GM20431 (cell line): Measurements from ENCODE around the gene GALM.
"Not testable (repeated sequence)": the region's sequence is repeated elsewhere in the genome, so short reads cannot be mapped to it uniquely, and the experiment has no call there.

Experiments used
- in situ Hi-C: fragments of 300-500 bp; cut with MseI, MboI; formaldehyde crosslinking; loops from one replicate; pipeline ENCODE4 v1.15.0; 2020; ENCODE audit warnings: low sequenced_read_pairs; ENCODE audit not compliant: unreplicated experiment

Gene GALM

DNA sequence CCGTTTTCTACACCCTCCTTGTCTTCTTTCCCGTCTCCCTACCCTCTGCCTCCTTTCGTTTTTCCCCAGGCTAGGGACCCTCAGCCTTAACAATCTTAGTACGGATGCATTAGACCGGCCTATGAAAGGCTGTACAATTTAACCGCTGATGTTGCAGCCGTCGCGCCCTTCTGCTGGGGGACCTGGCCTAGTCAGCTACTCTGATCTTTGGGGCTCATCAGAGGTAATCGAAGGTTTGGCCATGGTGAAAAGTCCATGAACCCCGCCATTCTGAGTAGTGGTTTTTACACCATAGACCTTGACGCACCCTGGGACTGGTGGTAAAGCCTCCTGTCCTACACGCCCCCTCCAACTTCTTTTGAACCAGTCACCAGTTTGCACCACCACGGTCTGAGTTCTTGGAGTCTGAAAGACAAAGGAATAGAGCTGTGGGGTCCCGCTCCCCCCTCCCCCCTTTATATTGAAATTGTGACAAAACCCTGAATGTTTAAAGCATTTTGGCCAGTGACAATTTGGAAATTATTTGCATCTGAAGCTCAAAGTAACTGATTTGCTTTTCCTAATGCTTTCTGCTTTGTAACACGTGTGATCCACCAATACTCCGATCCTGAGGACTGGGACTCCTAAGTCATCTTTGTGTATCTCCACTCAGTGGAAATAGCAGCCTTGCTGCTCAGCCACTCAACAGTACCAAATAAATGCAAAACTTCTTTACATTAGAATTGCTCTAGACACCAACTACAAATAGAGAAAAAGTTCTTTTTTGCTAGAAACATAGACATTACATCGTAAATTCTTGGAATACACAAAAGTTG, 85.9 kb downstream of the GALM start:
- in situ Hi-C loops, result no loop called here

DNA sequence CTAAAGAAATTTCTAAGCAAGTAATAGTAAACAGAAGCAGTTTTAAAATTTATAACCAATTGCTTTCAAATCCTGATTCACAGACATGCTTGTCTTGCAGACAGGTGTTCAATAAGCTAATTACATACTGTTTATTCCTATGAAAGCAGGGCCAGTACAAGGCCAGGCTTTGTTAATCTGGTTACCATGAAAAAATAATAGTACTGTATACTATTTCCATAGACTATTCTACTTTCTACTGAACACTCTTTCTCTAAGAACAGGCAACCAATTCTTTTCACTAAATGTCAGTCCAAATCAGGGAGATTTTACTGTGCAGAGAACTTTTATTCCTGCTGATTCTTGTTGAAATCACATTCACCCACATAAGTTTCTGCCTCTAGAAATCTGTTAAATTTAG, 88.1 kb downstream of the GALM start:
- in situ Hi-C loops, result no loop called here

DNA sequence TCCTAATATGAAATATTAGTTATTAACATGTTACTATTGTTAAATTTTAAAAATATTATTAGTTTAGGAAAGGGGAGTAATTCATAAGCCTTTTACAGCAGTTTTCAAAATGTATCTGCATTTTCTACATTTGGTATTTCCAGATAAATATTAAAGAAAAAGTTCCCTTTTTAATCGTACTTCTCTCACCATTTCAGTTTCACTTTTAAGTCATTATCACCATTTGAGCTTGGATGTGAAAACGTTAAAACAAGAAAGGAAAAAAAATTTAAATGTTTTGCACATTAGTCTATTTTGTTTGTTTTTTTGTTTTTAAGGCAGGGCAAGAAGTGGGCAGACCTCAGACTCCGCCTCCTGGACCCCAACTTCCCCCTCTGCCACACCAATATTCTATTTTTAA, 88.6 kb downstream of the GALM start:
- in situ Hi-C loops, result no loop called here

DNA sequence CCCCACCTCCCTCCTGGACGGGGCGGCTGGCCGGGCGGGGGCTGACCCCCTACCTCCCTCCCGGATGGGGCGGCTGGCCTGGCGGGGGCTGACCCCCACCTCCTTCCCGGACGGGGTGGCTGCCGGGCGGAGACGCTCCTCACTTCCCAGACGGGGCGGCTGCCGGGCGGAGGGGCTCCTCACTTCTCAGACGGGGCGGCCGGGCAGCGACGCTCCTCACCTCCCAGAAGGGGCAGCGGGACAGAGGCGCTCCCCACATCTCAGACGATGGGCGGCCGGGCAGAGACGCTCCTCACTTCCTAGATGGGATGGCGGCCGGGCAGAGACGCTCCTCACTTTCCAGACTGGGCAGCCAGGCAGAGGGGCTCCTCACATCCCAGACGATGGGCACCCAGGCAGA, 90.0 kb downstream of the GALM start:
- in situ Hi-C loops, result not testable (repeated sequence)

DNA sequence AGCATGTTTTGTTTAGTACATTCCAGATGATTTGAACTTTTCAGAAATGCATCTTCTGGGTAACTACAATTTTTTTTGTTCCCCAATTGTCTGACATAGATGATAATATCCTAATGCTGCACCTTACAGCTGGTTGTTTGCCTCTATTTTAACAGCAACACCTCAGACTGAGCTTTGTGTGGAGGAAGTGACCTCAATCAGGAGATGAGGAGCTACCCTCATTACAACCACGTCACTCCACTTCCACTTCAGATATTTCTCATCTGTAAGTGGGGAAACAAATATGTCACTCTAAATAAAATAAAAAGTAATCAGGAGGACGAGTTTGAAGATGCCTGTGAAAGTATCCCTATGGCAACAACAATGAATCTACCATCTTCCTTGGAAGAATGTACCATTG, 97.3 kb downstream of the GALM start:
- in situ Hi-C loops, result no loop called here

DNA sequence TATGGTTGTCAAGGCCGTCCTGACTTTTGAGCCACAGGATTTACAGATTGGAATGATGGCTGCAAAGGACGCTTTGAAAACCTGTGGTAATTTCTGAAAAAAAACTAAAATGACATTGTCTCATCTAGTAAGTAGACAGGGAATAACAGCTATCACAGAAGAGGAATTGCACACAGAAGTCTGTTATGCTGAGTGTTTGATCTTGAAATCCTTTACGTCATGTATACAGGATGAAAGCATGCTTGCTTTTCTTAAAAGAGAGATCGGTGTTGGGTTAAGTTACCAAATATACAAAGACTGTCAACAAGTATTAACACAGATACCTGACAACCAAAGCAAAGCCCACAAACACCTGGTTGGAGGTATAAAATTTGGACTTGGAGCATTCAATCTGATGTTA, 97.8 kb downstream of the GALM start:
- in situ Hi-C loops, result no loop called here

DNA sequence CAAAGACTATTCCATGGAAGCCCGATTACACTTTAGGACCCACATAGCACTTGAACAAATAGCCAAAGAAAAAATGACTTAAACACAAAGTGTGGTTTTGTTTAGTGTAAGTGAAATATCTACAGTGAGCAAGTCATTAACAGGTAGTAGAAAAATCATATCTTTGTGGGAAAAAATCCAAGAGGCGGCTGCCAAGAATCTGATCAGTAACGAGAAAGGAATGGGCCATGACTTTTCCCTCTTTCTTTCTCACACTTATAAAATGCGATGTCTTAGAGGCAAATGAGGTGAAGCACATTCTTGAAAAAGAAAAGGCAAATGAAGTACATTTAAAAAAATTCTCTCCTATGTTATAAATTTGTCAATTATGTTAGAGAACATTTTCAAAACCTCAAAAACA, 99.2 kb downstream of the GALM start:
- in situ Hi-C loops, result no loop called here

DNA sequence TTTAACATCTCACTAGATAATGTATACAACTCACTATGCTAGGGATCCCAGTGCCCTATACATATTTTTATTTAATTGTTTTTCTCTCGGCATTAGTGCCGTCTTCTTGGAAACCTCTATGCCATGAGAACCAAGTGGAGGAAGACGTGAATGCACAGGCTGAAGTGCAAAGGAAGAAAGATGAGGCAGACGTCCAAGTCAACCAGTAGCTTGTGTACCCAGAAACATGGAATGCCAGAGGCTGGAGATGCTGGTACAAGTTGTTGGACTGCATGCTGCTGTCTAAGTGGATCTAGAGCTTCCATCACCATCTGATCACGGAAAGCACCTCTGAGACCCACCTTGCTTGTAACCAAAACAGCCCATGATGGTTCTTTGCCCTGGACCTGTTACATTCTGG, 99.6 kb downstream of the GALM start:
- in situ Hi-C loops, result no loop called here

DNA sequence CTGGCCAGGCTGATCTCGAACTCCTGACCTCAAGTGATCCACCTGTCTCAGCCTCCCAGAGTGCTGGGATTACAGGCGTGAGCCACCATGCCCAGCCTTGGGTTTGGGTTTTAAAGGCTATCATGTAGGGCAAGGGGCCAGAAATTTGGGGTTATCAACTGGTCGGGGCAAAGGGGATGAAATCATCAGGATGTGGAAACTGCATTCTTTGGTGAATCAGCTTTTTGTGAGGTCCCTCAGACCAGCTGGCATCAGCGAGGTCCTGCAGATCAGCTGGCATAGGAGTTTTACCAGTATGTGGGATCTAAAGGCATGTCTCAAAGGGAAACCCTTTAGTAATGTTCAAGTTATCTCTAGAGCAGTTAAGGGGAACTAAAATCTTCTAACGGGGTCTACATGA, 105.7 kb downstream of the GALM start:
- in situ Hi-C loops, result no loop called here

DNA sequence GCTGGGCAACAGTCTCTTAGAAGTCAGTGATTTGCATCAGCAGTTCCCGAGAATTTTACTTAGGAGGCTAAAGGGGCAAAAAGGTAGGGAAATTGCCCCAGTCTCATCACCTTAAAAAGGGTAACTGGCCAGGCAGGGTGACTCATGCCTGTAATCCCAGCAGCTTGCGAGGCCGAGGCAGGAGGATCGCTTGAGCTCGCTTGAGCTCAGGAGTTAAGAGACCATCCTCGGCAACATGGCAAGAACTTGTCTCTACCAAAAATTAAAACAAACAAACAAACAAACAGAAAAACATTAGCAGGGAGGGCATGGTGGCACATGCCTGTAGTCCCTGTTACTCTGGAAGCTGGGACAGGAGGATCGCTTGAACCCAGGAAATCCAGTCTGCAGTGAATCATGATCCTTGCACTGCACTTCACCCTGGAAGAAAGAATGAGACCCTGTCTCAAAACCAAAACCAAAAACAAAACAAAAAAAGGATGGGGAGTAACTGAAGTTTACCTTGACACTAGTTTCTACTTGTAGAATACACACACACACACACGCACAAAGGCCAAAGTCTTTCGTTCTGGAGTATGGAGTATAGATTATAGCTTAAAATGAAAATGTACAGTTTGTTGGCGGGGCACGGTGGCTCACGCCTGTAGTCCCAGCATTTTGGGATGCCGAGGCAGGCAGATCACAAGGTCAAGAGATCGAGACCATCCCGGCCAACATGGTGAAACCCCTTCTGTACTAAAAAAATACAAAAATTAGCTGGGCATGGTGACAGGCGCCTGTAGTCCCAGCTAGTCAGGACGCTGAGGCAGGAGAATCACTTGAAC, 109.4 kb downstream of the GALM start:
- in situ Hi-C loops, result no loop called here

DNA sequence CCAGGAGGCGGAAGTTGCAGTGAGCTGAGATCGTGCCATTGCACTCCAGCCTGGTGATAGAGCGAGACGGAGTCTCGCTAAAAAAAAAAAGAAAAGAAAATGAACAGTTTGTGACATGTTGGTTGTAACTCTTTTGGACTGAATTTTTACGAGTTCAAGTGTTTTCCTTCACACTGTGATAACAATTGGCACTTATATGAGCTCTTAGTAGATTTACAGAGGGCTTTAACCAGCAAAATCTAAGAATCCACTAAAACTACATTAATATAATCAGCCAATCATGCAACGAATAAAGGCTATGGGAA, 110.0 kb downstream of the GALM start:
- in situ Hi-C loops, result no loop called here

DNA sequence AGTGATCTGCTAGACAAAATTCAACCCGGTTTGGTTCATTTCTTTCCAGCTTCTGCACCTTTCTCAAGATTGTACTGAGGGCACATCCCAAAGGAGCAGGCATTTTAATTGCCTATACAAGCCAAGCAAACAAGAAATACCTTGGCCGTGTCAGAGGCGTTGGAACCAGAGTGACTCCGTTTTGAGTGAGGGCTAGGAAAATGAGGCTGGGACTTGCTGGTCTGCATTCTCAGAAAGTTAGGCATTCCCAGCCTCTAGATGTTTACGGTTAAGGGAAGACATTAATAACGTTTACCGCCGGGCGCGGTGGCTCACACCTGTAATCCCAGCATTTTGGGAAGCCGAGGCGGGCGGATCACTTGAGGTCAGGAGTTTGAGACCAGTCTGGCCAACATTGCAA, 110.6 kb downstream of the GALM start:
- in situ Hi-C loops, result no loop called here

DNA sequence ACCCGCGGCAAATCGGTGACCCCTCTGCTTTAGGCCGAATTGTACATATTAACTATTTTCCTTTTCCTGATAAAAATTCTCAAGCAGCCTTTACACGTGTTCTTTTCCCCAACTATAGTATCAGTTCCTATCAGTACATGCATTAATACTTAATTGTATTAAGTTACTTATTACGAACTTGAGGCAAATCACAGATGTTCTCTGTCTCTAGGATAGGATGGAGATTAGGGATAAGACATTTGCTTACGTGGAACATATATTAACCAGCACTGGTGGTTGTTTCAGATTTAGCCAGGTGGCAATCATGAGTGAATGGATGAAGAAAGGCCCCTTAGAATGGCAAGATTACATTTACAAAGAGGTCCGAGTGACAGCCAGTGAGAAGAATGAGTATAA, 112.8 kb downstream of the GALM start:
- in situ Hi-C loops, result no loop called here

DNA sequence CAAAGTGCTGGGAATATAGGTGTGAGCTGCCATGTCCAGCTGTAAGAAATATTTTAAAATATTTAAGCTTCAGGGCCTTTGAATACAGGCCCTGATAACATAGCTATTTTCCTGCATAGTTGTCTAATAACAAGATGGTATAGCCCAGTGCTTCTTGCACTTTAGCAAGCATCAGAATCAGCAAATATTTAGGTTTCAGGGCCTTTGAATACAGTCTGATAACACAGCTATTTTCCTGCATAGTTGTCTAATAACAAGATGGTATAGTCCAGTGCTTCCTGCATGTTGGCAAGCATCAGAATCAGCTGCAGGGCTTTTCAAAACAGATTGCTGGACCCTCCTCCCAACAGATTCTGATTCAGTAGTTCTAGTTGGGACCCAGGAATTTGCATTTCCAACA, 117.7 kb downstream of the GALM start:
- in situ Hi-C loops, result no loop called here
